ENCODE measurements around the gene GINS3.

GINS3 gene

GRCh38 chr16:58360041-58360634, 32.1 kb upstream of the GINS3 start:
- no peaks in the 10 kb centered on the region for H3K36me3 ChIP-seq (ENCODE audit: insufficient read depth, low read length)
- H3K4me3 ChIP-seq (ENCODE audit: low read length, poor library complexity, severe bottlenecking) = no peak overlapping the region
- H3F3A ChIP-seq (ENCODE audit: low read depth) = no peaks in the 10 kb centered on the region
- no peaks in the 10 kb centered on the region for H3K79me2 ChIP-seq (ENCODE audit: insufficient read depth, low read length)
- no peaks in the 10 kb centered on the region for H4K20me1 ChIP-seq (ENCODE audit: insufficient read depth, low read length, poor library complexity, severe bottlenecking)
- H3K9me2 ChIP-seq (replicated peaks; ENCODE audit: low read depth, low read length) = no peaks in the 10 kb centered on the region
- H3K9me3 ChIP-seq (ENCODE audit: insufficient read depth, low read depth, low read length) = peaks cover 8% of the 10 kb centered on the region; the same call in 1 of the 2 replicates
- TF ChIP-seq CTCF (conservative IDR thresholded peaks at IDR 0.05; ENCODE audit: low read length) (no peak), EZH2phosphoT487 (IDR thresholded peaks at IDR 0.05; ENCODE audit: borderline replicate concordance) (no peak)
- no peaks in the 10 kb centered on the region for H3K4me1 ChIP-seq (ENCODE audit: insufficient read depth, low read length, poor library complexity, severe bottlenecking)
- no peak overlapping the region for H3K4me2 ChIP-seq (ENCODE audit: low read depth, low read length, poor library complexity, severe bottlenecking)
- no peak overlapping the region for H3K9ac ChIP-seq (ENCODE audit: low read depth, low read length, poor library complexity, severe bottlenecking)
- H2AFZ ChIP-seq (ENCODE audit: low read length) = no peak overlapping the region
- no peaks in the 10 kb centered on the region for H3K27me3 ChIP-seq (ENCODE audit: insufficient read depth, low read length, poor library complexity, severe bottlenecking)

GRCh38 chr16:58361726-58362125, 30.5 kb upstream of the GINS3 start:
- H3K4me2 ChIP-seq (ENCODE audit: low read depth, low read length, poor library complexity, severe bottlenecking) = no peak overlapping the region
- H3K4me3 ChIP-seq (ENCODE audit: low read length, poor library complexity, severe bottlenecking) = no peak overlapping the region
- H3K4me1 ChIP-seq (ENCODE audit: insufficient read depth, low read length, poor library complexity, severe bottlenecking) = no peaks in the 10 kb centered on the region
- H3K9ac ChIP-seq (ENCODE audit: low read depth, low read length, poor library complexity, severe bottlenecking) = no peak overlapping the region
- no peaks in the 10 kb centered on the region for H3K36me3 ChIP-seq (ENCODE audit: insufficient read depth, low read length)
- no peaks in the 10 kb centered on the region for H4K20me1 ChIP-seq (ENCODE audit: insufficient read depth, low read length, poor library complexity, severe bottlenecking)
- no peaks in the 10 kb centered on the region for H3K79me2 ChIP-seq (ENCODE audit: insufficient read depth, low read length)
- no peaks in the 10 kb centered on the region for H3K9me2 ChIP-seq (replicated peaks; ENCODE audit: low read depth, low read length)
- H3K9me3 ChIP-seq (ENCODE audit: insufficient read depth, low read depth, low read length) = peaks cover 8% of the 10 kb centered on the region; the same call in 1 of the 2 replicates
- no peak overlapping the region for H2AFZ ChIP-seq (ENCODE audit: low read length)
- no peaks in the 10 kb centered on the region for H3F3A ChIP-seq (ENCODE audit: low read depth)
- no peaks in the 10 kb centered on the region for H3K27me3 ChIP-seq (ENCODE audit: insufficient read depth, low read length, poor library complexity, severe bottlenecking)
- no peak for TF ChIP-seq EZH2phosphoT487 (IDR thresholded peaks at IDR 0.05; ENCODE audit: borderline replicate concordance)
- no peak for TF ChIP-seq CTCF (conservative IDR thresholded peaks at IDR 0.05; ENCODE audit: low read length)

- no peaks in the 10 kb centered on the region for H3K4me1 ChIP-seq (ENCODE audit: insufficient read depth, low read length, poor library complexity, severe bottlenecking)
- H3K9me2 ChIP-seq (replicated peaks; ENCODE audit: low read depth, low read length) = no peaks in the 10 kb centered on the region
- no peak overlapping the region for H3K4me3 ChIP-seq (ENCODE audit: low read length, poor library complexity, severe bottlenecking)
- no peaks in the 10 kb centered on the region for H4K20me1 ChIP-seq (ENCODE audit: insufficient read depth, low read length, poor library complexity, severe bottlenecking)
- H3K27me3 ChIP-seq (ENCODE audit: insufficient read depth, low read length, poor library complexity, severe bottlenecking) = peaks cover 2% of the 10 kb centered on the region
- TF ChIP-seq EZH2phosphoT487 (IDR thresholded peaks at IDR 0.05; ENCODE audit: borderline replicate concordance) (no peak), CTCF (conservative IDR thresholded peaks at IDR 0.05; ENCODE audit: low read length) (no peak)
- H2AFZ ChIP-seq (ENCODE audit: low read length) = no peak overlapping the region
- H3K9me3 ChIP-seq (ENCODE audit: insufficient read depth, low read depth, low read length) = peaks cover 8% of the 10 kb centered on the region; the same call in 1 of the 2 replicates
- no peaks in the 10 kb centered on the region for H3K79me2 ChIP-seq (ENCODE audit: insufficient read depth, low read length)
- no peaks in the 10 kb centered on the region for H3F3A ChIP-seq (ENCODE audit: low read depth)
- no peaks in the 10 kb centered on the region for H3K36me3 ChIP-seq (ENCODE audit: insufficient read depth, low read length)
- no peak overlapping the region for H3K9ac ChIP-seq (ENCODE audit: low read depth, low read length, poor library complexity, severe bottlenecking)
- H3K4me2 ChIP-seq (ENCODE audit: low read depth, low read length, poor library complexity, severe bottlenecking) = no peak overlapping the region
These were observed 28.4 kb upstream of the GINS3 start for GRCh38 chr16:58363746-58364393.

All from Loucy (cell line).